Thymus (tissue), 11 donors: ENCODE measurements around the gene SLC30A10. TPM values are rescaled to one million over a fixed set of nuclear protein-coding genes. Genes with fewer than 3 reads are reported as not detected.
"Not testable (repeated sequence)": the region's sequence is repeated elsewhere in the genome, so short reads cannot be mapped to it uniquely, and the experiment has no call there.

Source experiments
- DNase-seq, 9 donors: peaks; one replicate each; pipeline ENCODE4 v3.0.0-alpha.2; 2013; ENCODE audit warnings: low spot score in 9 of 9, low read depth in 6 of 9, missing footprints in 1 of 9
- H3K27ac ChIP-seq, 2 donors: one replicate each; pipeline ENCODE4 v1.5.1; 2013; ENCODE audit warnings: control low read depth in 1 of 2, low read depth in 1 of 2, low read length in 1 of 2, mild to moderate bottlenecking in 1 of 2, moderate library complexity in 1 of 2
- H3K27me3 ChIP-seq, 2 donors: one replicate each; pipeline ENCODE4 v1.5.1; 2013; ENCODE audit warnings: low read length in 1 of 2; ENCODE audit not compliant: control insufficient read depth in 2 of 2, insufficient read depth in 1 of 2
- H3K36me3 ChIP-seq, 2 donors: one replicate each; pipeline ENCODE4 v1.5.1; 2013; ENCODE audit warnings: low read length in 1 of 2, mild to moderate bottlenecking in 1 of 2, moderate library complexity in 1 of 2; ENCODE audit not compliant: control insufficient read depth in 2 of 2, insufficient read depth in 2 of 2
- H3K4me1 ChIP-seq, 2 donors: one replicate each; pipeline ENCODE4 v1.5.1; 2013; ENCODE audit warnings: low read length in 2 of 2; ENCODE audit not compliant: control insufficient read depth in 2 of 2, insufficient read depth in 2 of 2
- H3K4me3 ChIP-seq, 2 donors: one replicate each; pipeline ENCODE4 v1.5.1; 2013; ENCODE audit warnings: low read length in 2 of 2, control low read depth in 1 of 2, mild to moderate bottlenecking in 1 of 2
- H3K9me3 ChIP-seq, 2 donors: one replicate each; pipeline ENCODE4 v1.5.1; 2013; ENCODE audit warnings: low read length in 1 of 2, mild to moderate bottlenecking in 1 of 2; ENCODE audit not compliant: control insufficient read depth in 2 of 2, insufficient read depth in 1 of 2
- WGBS: extraction: QIAGEN DNeasy Blood & Tissue Kit; methylation state at CpG from one replicate; pipeline ENCODE4 v1.1.7; 2013; 5-methylcytosine and 5-hydroxymethylcytosine counted together
- polyA plus RNA-seq: library from polyadenylated mRNA; stranded (reverse); fragments of 200-250 nt; gene quantifications from one replicate; pipeline ENCODE4 v1.2.3, GENCODE V29; 2013
- total RNA-seq: library from RNA; stranded (reverse); fragments of 120-200 nt; gene quantifications from one replicate; pipeline ENCODE4 v1.2.4, GENCODE V29; 2013
- donor health status: healthy.

SLC30A10 gene
- total and polyA plus RNA-seq, 2 donors = 0.07 to 0.09 TPM

GRCh38 chr1:219868615-219869014 lies 59.7 kb downstream of the SLC30A10 start:
- WGBS = 100% methylated on average over 1 of the region's 3 CpGs
- H3K27ac ChIP-seq = not testable (repeated sequence)

More at GRCh38 chr1:219868615-219869014, 59.7 kb downstream of the SLC30A10 start:
- not testable (repeated sequence) for H3K36me3 ChIP-seq, H3K9me3 ChIP-seq, H3K4me3 ChIP-seq, DNase-seq, H3K27me3 ChIP-seq, H3K4me1 ChIP-seq

Other genes with a start within 250 kb of the SLC30A10 start
- 71.3 TPM for gene EPRS1, start 117.9 kb upstream of the SLC30A10 start, total RNA-seq
- gene EPRS1, start 117.9 kb upstream of the SLC30A10 start, polyA plus RNA-seq = 45.5 TPM
- 23.8 TPM for gene BPNT1, start 161.2 kb upstream of the SLC30A10 start, total RNA-seq
- 24.4 TPM for gene BPNT1, start 161.2 kb upstream of the SLC30A10 start, polyA plus RNA-seq
- 50.2 TPM for gene IARS2, start 165.6 kb upstream of the SLC30A10 start, total RNA-seq
- gene IARS2, start 165.6 kb upstream of the SLC30A10 start, polyA plus RNA-seq = 30.3 TPM